ENCODE results near the gene LORICRIN.

LORICRIN gene

GRCh38 chr1:153307221-153307600 is 47.7 kb downstream of the LORICRIN start:
- no peak overlapping the region for H3K4me3 ChIP-seq (ENCODE audit: low read depth, low read length)
- TF ChIP-seq, protein P1, sequence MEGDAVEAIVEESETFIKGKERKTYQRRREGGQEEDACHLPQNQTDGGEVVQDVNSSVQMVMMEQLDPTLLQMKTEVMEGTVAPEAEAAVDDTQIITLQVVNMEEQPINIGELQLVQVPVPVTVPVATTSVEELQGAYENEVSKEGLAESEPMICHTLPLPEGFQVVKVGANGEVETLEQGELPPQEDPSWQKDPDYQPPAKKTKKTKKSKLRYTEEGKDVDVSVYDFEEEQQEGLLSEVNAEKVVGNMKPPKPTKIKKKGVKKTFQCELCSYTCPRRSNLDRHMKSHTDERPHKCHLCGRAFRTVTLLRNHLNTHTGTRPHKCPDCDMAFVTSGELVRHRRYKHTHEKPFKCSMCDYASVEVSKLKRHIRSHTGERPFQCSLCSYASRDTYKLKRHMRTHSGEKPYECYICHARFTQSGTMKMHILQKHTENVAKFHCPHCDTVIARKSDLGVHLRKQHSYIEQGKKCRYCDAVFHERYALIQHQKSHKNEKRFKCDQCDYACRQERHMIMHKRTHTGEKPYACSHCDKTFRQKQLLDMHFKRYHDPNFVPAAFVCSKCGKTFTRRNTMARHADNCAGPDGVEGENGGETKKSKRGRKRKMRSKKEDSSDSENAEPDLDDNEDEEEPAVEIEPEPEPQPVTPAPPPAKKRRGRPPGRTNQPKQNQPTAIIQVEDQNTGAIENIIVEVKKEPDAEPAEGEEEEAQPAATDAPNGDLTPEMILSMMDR (conservative IDR thresholded peaks at IDR 0.05; ENCODE audit: low read depth, low read length), result no peak
- no peak for DNase-seq (ENCODE audit: low read depth)

- no peak for DNase-seq (ENCODE audit: low read depth)
- TF ChIP-seq, protein P1 (conservative IDR thresholded peaks at IDR 0.05; ENCODE audit: low read depth, low read length), result no peak
- H3K4me3 ChIP-seq (ENCODE audit: low read depth, low read length), result no peak overlapping the region
Observed at GRCh38 chr1:153308540-153308939, 49.1 kb downstream of the LORICRIN start.

DNA sequence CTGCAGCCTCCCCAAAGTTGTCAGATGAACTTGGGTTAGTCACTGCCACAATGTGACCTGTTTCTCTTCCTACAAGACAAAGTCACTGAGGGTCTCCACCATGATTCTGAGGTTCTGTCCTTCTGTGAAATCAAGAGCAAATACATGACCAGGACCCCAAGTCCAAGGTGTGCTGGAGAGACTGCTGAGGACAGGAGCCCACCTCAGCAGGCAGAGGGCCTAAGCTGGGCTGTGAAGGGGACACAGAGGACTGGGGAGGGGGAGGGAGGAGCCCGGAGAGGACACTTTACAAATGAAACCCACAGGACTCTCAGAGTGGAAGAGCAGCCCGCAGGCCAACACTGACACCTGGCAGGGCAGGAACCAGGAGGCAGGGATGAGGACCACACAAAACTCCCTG is 50.0 kb downstream of the LORICRIN start:
- H3K4me3 ChIP-seq (ENCODE audit: low read depth, low read length), result no peak overlapping the region
- DNase-seq (ENCODE audit: low read depth), result no peak
- TF ChIP-seq, protein P1 (conservative IDR thresholded peaks at IDR 0.05; ENCODE audit: low read depth, low read length), result no peak

DNA sequence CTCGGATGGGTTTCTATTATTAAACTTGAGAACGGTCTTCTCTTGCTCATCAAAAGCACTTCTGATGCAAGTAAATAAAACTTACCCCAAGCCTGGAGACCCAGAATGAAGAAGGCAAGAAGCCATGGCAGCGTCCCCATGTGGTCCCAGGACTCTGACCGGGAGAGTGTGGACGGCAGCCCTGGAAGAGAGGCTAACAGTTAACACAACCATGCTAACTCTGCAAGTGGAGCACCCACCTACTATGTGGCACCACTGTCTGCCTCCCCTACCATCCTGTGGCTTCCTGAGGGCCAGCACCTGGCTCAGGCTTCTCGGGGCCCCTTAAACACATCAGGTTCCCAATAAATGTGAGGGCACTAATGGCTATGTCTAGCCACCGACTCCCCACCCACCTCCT is 51.0 kb downstream of the LORICRIN start:
- TF ChIP-seq, protein P1 (conservative IDR thresholded peaks at IDR 0.05; ENCODE audit: low read depth, low read length), result no peak
- no peak for DNase-seq (ENCODE audit: low read depth)

More for the DNA sequence above, 51.0 kb downstream of the LORICRIN start:
- H3K4me3 ChIP-seq (ENCODE audit: low read depth, low read length), result no peak overlapping the region

Measured in choroid plexus epithelial cell (primary cell).